PFSK-1 (cell line): Measurements from ENCODE around the gene ATP6V0D1. TPM values are rescaled to one million over a fixed set of nuclear protein-coding genes. Genes with fewer than 3 reads are reported as not detected.

ENCODE experiments used
- FOXP2 ChIP-seq: optimal IDR thresholded peaks from 2 replicates; pipeline ENCODE3; 2011; ENCODE audit warnings: borderline replicate concordance, control low read depth, inconsistent platforms; ENCODE audit not compliant: insufficient read depth; ENCODE audit errors: extremely low read length, extremely low read depth
- POLR2AphosphoS5 ChIP-seq: IDR thresholded peaks from 2 replicates; pipeline ENCODE4 v1.6.1; 2012; ENCODE audit warnings: low read depth, mild to moderate bottlenecking, control low read depth, low read length, moderate library complexity
- REST ChIP-seq, 2 experiments: IDR thresholded peaks; 2 replicates each; pipeline versions ENCODE4 v1.6.1 to v1.8.0; 2011 to 2012; ENCODE audit warnings: low read depth in 2 of 2, low read length in 2 of 2, control low read depth in 1 of 2, inconsistent platforms in 1 of 2, mild to moderate bottlenecking in 1 of 2, moderate library complexity in 1 of 2; ENCODE audit not compliant: insufficient read depth in 1 of 2
- SIN3A ChIP-seq: IDR thresholded peaks from 2 replicates; pipeline ENCODE4 v1.6.1; 2012; ENCODE audit warnings: mild to moderate bottlenecking, low read length, moderate library complexity, borderline replicate concordance; ENCODE audit not compliant: insufficient read depth
- TAF1 ChIP-seq: IDR thresholded peaks from 2 replicates; pipeline ENCODE4 v1.6.1; 2012; ENCODE audit warnings: low read length, control low read depth, borderline replicate concordance; ENCODE audit not compliant: insufficient read depth
- polyA plus RNA-seq: library from polyadenylated mRNA; unstranded; fragments of >200 nt; gene quantifications from one replicate; pipeline ENCODE4 v1.2.1, GENCODE V29; 2012; ENCODE audit warnings: low read depth, missing spikeins; ENCODE audit not compliant: insufficient read length

ATP6V0D1 gene
- 95.1 TPM for polyA plus RNA-seq

- TF ChIP-seq FOXP2 (peak; percentile 96), POLR2AphosphoS5 (peak; percentile 70), SIN3A (peak; percentile 96; the same call in 1 of the 2 replicates), TAF1 (no peak; the same call in 1 of the 2 replicates), REST (IDR thresholded peaks at IDR 0.05; ENCODE audit: insufficient read depth in 1 of 2, low read depth in 2 of 2, low read length in 2 of 2) (no peak)
Observed at GRCh38 chr16:67480833-67481560, at the start of gene ATP6V0D1. Gene ATP6V0D1 (minus strand): TSS chr16:67481157. CDS start chr16:67481086, 71 bp downstream.

GRCh38 chr16:67530013-67530939 lies 49.3 kb upstream of the ATP6V0D1 start:
- TF ChIP-seq SIN3A: no peak
- peak; percentile 42 for TF ChIP-seq FOXP2

- TF ChIP-seq REST (IDR thresholded peaks at IDR 0.05; ENCODE audit: insufficient read depth in 1 of 2, low read depth in 2 of 2, low read length in 2 of 2) (no peak), FOXP2 (no peak), SIN3A (no peak), TAF1 (no peak), POLR2AphosphoS5 (no peak)
Observed at GRCh38 chr16:67529582-67530012, 48.6 kb upstream of the ATP6V0D1 start.

- TF ChIP-seq POLR2AphosphoS5 (0 out of 2 replicates have a peak, but pooled peaks have one; percentile 25), FOXP2 (no peak)
Observed at GRCh38 chr16:67528870-67529581, 48.1 kb upstream of the ATP6V0D1 start.

GRCh38 chr16:67528222-67528869 lies 47.4 kb upstream of the ATP6V0D1 start, which contains the start of gene RIPOR1:
Gene RIPOR1 (plus strand): TSS chr16:67528829. CDS start chr16:67538447, 9,618 bp downstream.
- TF ChIP-seq FOXP2 (no peak), POLR2AphosphoS5 (no peak), REST (IDR thresholded peaks at IDR 0.05; ENCODE audit: insufficient read depth in 1 of 2, low read depth in 2 of 2, low read length in 2 of 2) (no peak), TAF1 (no peak), SIN3A (no peak)
